Colonic mucosa (tissue), 4 donors: ENCODE measurements around the gene NDUFV1. TPM values are rescaled to one million over a fixed set of nuclear protein-coding genes. Genes with fewer than 3 reads are reported as not detected.
"Not testable (repeated sequence)": the region's sequence is repeated elsewhere in the genome, so short reads cannot be mapped to it uniquely, and the experiment has no call there.

Experiments
- DNase-seq: peaks from one replicate; pipeline ENCODE4 v3.0.0-alpha.2; 2020
- H3K27ac ChIP-seq: fragments of 200-600 bp; one replicate; pipeline ENCODE4 v1.8.0; 2021
- H3K27me3 ChIP-seq: fragments of 200-600 bp; one replicate; pipeline ENCODE4 v1.8.0; 2021
- H3K36me3 ChIP-seq: fragments of 200-600 bp; one replicate; pipeline ENCODE4 v1.8.0; 2021
- H3K4me1 ChIP-seq: fragments of 200-600 bp; one replicate; pipeline ENCODE4 v1.8.0; 2021; ENCODE audit warnings: mild to moderate bottlenecking
- H3K4me3 ChIP-seq: fragments of 200-600 bp; one replicate; pipeline ENCODE4 v1.8.0; 2021
- H3K9ac ChIP-seq, 2 donors: one replicate each; pipeline ENCODE4 v1.7.0; 2013; ENCODE audit warnings: control low read depth in 2 of 2, low read depth in 2 of 2, low read length in 2 of 2
- H3K9me3 ChIP-seq: fragments of 200-600 bp; one replicate; pipeline ENCODE4 v1.8.0; 2021
- CTCF ChIP-seq: fragments of 200-600 bp; IDR thresholded peaks from one replicate; pipeline ENCODE4 v1.8.0; 2022; ENCODE audit warnings: antibody characterized with exemption, mild to moderate bottlenecking
- intact Hi-C: fragments of 100-400 bp; cut with DNase I; formaldehyde crosslinking; loops from one replicate; pipeline ENCODE4 v1.14.1; 2022
- total RNA-seq, 2 donors: library from RNA; stranded (reverse); fragmentation: NEBNext Ultra II Directional in 1 of 2; extraction: Animal tissue kit (Norgen Biotek cat#: 25700) in 1 of 2; gene quantifications; one replicate each; pipeline ENCODE4 v1.2.1, GENCODE V29; 2021
- donor health status: healthy.
- donor health status: DM: no; HTN: no; CAD: no.
- donor health status: DM: no; HTN: no; CAD: no.

NDUFV1 gene
- total RNA-seq, 2 donors from 2014 or later = 329 to 361 TPM

GRCh38 chr11:67652965-67653845, 46.5 kb downstream of the NDUFV1 start:
- intact Hi-C loops = no loop called here
- Histone ChIP-seq H3K9ac (no peak overlapping the region), H3K9me3 (no peaks in the 10 kb centered on the region), H3K4me3 (no peak overlapping the region), H3K4me1 (no peaks in the 10 kb centered on the region), H3K36me3 (no peaks in the 10 kb centered on the region), H3K27ac (peak overlapping the region; percentile 2), H3K27me3 (no peaks in the 10 kb centered on the region)
- TF ChIP-seq CTCF = no peak
- no peak for DNase-seq

- Histone ChIP-seq H3K4me3 (no peak overlapping the region), H3K36me3 (no peaks in the 10 kb centered on the region), H3K4me1 (no peaks in the 10 kb centered on the region), H3K27me3 (no peaks in the 10 kb centered on the region), H3K9ac (no peak overlapping the region), H3K27ac (no peak overlapping the region), H3K9me3 (no peaks in the 10 kb centered on the region)
- intact Hi-C loops = no loop called here
- DNase-seq = no peak
- no peak for TF ChIP-seq CTCF
These were observed 47.5 kb downstream of the NDUFV1 start for GRCh38 chr11:67654225-67654624.

- intact Hi-C loops = no loop called here
- Histone ChIP-seq H3K9ac (no peak overlapping the region), H3K9me3 (no peaks in the 10 kb centered on the region), H3K4me3 (no peak overlapping the region), H3K27ac (no peak overlapping the region), H3K36me3 (no peaks in the 10 kb centered on the region), H3K27me3 (no peaks in the 10 kb centered on the region), H3K4me1 (no peaks in the 10 kb centered on the region)
- DNase-seq = no peak
- no peak for TF ChIP-seq CTCF
These were observed 49.7 kb downstream of the NDUFV1 start for GRCh38 chr11:67656278-67656922.

- no peak for DNase-seq
- no peak for TF ChIP-seq CTCF
- intact Hi-C loops = no loop called here
- Histone ChIP-seq H3K4me1 (no peaks in the 10 kb centered on the region), H3K27me3 (no peaks in the 10 kb centered on the region), H3K27ac (no peak overlapping the region), H3K9ac (no peak overlapping the region), H3K4me3 (no peak overlapping the region), H3K9me3 (no peaks in the 10 kb centered on the region), H3K36me3 (no peaks in the 10 kb centered on the region)
These were observed 50.6 kb downstream of the NDUFV1 start for GRCh38 chr11:67657300-67657699.

- not testable (repeated sequence) for DNase-seq, H3K4me1 ChIP-seq, H3K27me3 ChIP-seq, H3K27ac ChIP-seq, H3K36me3 ChIP-seq, H3K9ac ChIP-seq, H3K9me3 ChIP-seq, H3K4me3 ChIP-seq
- TF ChIP-seq CTCF = peak; percentile 10
- intact Hi-C loops = loop anchor here (5.0 kb wide), 1 partner anchor 32 kb away; the partner anchor contains the start of gene NUDT8
These were observed 53.0 kb downstream of the NDUFV1 start for GRCh38 chr11:67659651-67660165.

GRCh38 chr11:67660752-67661151, 54.0 kb downstream of the NDUFV1 start:
- not testable (repeated sequence) for H3K9ac ChIP-seq, H3K4me1 ChIP-seq, H3K27me3 ChIP-seq, H3K27ac ChIP-seq, DNase-seq, H3K9me3 ChIP-seq, H3K4me3 ChIP-seq, H3K36me3 ChIP-seq
- intact Hi-C loops = loop anchor here (5.0 kb wide), 1 partner anchor 33 kb away; the partner anchor contains the start of gene NUDT8
